ENCODE results near the gene DNM2.

The DNM2 gene

DNA sequence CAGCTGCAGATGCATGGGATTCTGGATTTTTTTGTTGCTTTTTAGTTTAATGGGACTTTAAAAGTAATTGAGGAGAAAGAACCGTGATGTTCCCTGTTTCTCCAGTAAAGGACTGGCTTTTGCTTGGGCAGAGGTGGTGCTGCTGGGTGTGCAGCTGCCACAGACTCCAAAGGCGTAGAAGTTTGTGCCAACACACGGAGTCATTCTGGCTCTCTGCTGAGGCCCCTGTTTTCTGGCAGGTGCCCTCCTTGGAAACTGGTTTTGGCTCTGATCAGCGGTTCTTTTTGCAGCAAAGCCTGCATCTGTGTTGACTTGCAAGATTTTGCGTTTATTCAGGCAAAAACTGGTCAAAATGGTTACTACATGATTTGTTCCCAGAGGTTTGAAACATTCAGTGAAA, 32.7 kb upstream of the DNM2 start:
- Histone ChIP-seq H3K36me3 (ENCODE audit: insufficient read depth) (peaks cover 30% of the 10 kb centered on the region; the same call in 1 of the 2 replicates), H3K27ac (no peak overlapping the region), H2AFZ (ENCODE audit: low read depth) (no peak overlapping the region), H3K27me3 (ENCODE audit: insufficient read depth, low read depth) (no peaks in the 10 kb centered on the region), H3K4me2 (no peak overlapping the region), H3K4me3 (IDR thresholded peaks at IDR 0.05; ENCODE audit: insufficient read depth, low read depth, low read length) (no peak overlapping the region), H4K20me1 (ENCODE audit: insufficient read depth) (peaks cover 3% of the 10 kb centered on the region; the same call in 1 of the 2 replicates), H3K9ac (no peak overlapping the region), H3K79me2 (ENCODE audit: insufficient read depth, low read depth) (no peaks in the 10 kb centered on the region; the same call in 1 of the 2 replicates), H3K4me1 (ENCODE audit: low read depth, poor library complexity, severe bottlenecking) (no peaks in the 10 kb centered on the region)
- TF ChIP-seq, protein P1, sequence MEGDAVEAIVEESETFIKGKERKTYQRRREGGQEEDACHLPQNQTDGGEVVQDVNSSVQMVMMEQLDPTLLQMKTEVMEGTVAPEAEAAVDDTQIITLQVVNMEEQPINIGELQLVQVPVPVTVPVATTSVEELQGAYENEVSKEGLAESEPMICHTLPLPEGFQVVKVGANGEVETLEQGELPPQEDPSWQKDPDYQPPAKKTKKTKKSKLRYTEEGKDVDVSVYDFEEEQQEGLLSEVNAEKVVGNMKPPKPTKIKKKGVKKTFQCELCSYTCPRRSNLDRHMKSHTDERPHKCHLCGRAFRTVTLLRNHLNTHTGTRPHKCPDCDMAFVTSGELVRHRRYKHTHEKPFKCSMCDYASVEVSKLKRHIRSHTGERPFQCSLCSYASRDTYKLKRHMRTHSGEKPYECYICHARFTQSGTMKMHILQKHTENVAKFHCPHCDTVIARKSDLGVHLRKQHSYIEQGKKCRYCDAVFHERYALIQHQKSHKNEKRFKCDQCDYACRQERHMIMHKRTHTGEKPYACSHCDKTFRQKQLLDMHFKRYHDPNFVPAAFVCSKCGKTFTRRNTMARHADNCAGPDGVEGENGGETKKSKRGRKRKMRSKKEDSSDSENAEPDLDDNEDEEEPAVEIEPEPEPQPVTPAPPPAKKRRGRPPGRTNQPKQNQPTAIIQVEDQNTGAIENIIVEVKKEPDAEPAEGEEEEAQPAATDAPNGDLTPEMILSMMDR (conservative IDR thresholded peaks at IDR 0.05; ENCODE audit: low read depth, low read length), result no peak

DNA sequence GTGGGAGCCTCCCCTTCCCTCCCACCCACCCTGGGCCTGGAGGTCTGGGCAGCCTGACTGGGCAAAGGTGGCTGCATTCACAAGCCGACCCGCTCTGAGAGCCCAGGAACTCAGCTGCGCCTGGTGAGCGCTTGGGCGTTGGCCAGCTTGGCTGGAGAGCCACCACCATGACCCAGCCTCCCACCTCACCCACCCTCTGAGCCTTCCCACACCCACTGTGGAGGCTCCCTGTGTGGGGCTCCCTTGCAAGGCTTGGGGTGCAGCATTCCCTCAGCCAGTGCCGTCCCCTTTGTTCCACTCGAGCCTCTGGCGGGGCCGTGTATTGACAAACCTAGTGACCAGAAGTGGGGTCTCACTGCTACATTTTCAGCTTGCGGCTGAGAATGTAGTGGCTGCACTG, 31.7 kb upstream of the DNM2 start:
- Histone ChIP-seq H3K27me3 (ENCODE audit: insufficient read depth, low read depth) (no peaks in the 10 kb centered on the region), H2AFZ (ENCODE audit: low read depth) (no peak overlapping the region), H3K4me3 (IDR thresholded peaks at IDR 0.05; ENCODE audit: insufficient read depth, low read depth, low read length) (no peak overlapping the region), H4K20me1 (ENCODE audit: insufficient read depth) (peaks cover 3% of the 10 kb centered on the region; the same call in 1 of the 2 replicates), H3K79me2 (ENCODE audit: insufficient read depth, low read depth) (no peaks in the 10 kb centered on the region; the same call in 1 of the 2 replicates), H3K4me1 (ENCODE audit: low read depth, poor library complexity, severe bottlenecking) (no peaks in the 10 kb centered on the region), H3K9ac (no peak overlapping the region), H3K27ac (no peak overlapping the region), H3K36me3 (ENCODE audit: insufficient read depth) (peaks cover 28% of the 10 kb centered on the region; the same call in 1 of the 2 replicates), H3K4me2 (no peak overlapping the region)
- TF ChIP-seq, protein P1 (conservative IDR thresholded peaks at IDR 0.05; ENCODE audit: low read depth, low read length), result no peak

DNA sequence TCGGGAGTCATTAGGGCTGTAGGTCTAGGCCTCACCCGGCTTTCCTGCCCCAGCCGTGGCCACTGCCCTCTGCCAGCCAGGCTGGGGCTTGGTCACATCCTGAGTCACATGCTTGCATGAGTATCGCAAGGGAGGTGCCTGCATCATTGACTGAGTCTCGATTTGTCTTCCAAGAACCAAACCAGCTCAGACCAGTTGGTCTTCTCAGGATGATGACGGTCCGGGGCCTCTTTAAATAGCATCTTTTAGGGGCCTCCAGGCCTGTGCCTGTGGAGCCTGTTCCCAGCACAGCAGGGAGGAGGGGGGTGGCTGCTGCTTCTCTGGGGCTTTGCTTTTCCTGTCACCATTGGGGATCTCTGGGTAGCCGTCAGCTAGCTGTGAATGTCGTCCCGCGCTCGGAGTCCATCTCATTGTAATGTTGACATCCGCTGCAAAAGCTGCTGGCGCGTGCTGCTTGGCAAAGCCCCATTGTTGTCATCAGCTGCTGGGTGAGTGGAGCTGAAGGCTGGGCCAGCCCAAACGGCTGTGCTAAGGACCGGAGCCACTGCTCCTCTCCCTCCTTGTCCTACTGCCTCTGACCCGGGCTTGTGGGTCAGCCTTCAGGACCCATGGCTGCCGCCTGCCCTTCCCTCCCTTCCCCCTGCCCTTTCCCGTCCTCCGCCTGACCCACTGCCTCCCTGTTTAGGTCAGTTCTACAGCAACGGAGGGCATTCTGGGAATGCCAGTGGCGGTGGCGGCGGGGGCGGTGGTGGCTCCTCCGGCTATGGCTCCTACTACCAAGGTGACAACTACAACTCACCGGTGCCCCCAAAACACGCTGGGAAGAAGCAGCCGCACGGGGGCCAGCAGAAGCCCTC, 31.0 kb upstream of the DNM2 start:
- Histone ChIP-seq H3K36me3 (ENCODE audit: insufficient read depth) (peaks cover 21% of the 10 kb centered on the region; the same call in 1 of the 2 replicates), H3K79me2 (ENCODE audit: insufficient read depth, low read depth) (no peaks in the 10 kb centered on the region; the same call in 1 of the 2 replicates), H3K27me3 (ENCODE audit: insufficient read depth, low read depth) (no peaks in the 10 kb centered on the region), H3K27ac (no peak overlapping the region), H3K4me3 (IDR thresholded peaks at IDR 0.05; ENCODE audit: insufficient read depth, low read depth, low read length) (no peak overlapping the region), H3K9ac (no peak overlapping the region), H2AFZ (ENCODE audit: low read depth) (no peak overlapping the region), H4K20me1 (ENCODE audit: insufficient read depth) (peaks cover 3% of the 10 kb centered on the region; the same call in 1 of the 2 replicates), H3K4me1 (ENCODE audit: low read depth, poor library complexity, severe bottlenecking) (no peaks in the 10 kb centered on the region), H3K4me2 (no peak overlapping the region)
- TF ChIP-seq, protein P1 (conservative IDR thresholded peaks at IDR 0.05; ENCODE audit: low read depth, low read length), result no peak

DNA sequence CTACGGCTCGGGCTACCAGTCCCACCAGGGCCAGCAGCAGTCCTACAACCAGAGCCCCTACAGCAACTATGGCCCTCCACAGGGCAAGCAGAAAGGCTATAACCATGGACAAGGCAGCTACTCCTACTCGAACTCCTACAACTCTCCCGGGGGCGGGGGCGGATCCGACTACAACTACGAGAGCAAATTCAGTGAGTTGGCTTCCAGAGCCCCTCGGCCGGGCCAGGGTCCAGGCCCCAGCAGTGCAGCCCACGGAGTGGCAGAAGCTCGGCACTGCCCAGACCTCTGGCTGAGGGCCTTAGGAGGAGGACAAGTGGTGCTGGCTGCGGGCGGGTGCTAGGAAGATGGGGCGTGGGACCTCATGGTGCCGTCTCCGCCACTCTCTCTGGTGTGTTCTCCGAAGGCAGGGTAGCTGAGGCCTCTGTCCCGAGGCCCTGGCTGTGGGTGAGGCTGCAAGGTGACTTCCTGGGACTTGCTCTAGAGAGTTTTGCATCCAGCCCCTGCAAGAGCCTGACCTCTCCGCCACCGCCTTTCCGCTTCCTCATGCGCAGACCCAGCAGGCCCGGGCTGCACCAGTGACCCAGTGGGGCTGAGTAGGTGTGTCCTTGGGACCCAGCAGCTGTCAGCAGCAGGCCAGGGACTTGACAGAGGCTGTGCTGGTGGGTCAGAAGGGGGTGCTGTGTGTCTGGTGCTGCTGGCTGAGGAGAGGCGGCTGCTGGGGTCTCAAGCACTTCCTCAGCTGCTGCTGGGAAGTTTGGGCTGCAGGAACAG, 30.2 kb upstream of the DNM2 start:
- no peaks in the 10 kb centered on the region; the same call in 1 of the 2 replicates for H3K79me2 ChIP-seq (ENCODE audit: insufficient read depth, low read depth)
- H3K4me2 ChIP-seq, result no peak overlapping the region
- H3K27ac ChIP-seq, result no peak overlapping the region
- peaks cover 16% of the 10 kb centered on the region; the same call in 1 of the 2 replicates for H3K36me3 ChIP-seq (ENCODE audit: insufficient read depth)
- H3K4me1 ChIP-seq (ENCODE audit: low read depth, poor library complexity, severe bottlenecking), result no peaks in the 10 kb centered on the region
- H3K27me3 ChIP-seq (ENCODE audit: insufficient read depth, low read depth), result no peaks in the 10 kb centered on the region
- no peak overlapping the region for H2AFZ ChIP-seq (ENCODE audit: low read depth)
- TF ChIP-seq, protein P1 (conservative IDR thresholded peaks at IDR 0.05; ENCODE audit: low read depth, low read length), result no peak
- peaks cover 3% of the 10 kb centered on the region; the same call in 1 of the 2 replicates for H4K20me1 ChIP-seq (ENCODE audit: insufficient read depth)
- no peak overlapping the region for H3K4me3 ChIP-seq (IDR thresholded peaks at IDR 0.05; ENCODE audit: insufficient read depth, low read depth, low read length)
- H3K9ac ChIP-seq, result no peak overlapping the region
